HG03196 (cell line): ENCODE measurements around the gene TCF7L2.

Experiments
- ATAC-seq: cut with Tn5 transposase; IDR thresholded peaks from one replicate; pipeline ENCODE4 v1.9.1; 2021; ENCODE audit not compliant: unreplicated experiment

Gene TCF7L2

GRCh38 chr10:112963835-112964234 is 13.8 kb downstream of the TCF7L2 start:
- no peak for ATAC-seq

DNA sequence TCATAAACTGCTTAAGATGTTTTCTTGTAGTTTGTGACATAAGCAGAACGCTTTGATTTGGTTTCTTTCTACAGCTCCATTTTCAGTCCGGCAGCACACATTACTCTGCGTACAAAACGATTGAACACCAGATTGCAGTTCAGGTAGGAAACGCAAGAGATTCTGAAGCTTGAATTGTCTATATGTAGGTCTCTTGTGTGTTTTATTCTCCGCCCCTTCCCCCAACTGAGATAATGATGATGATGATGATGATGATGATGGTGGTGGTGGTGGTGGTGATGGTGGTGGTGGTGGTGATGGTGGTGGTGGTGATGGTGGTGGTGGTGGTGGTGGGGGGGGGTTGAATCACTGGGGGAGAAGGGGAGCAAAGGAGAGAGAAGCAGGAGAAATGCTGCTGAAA is 14.4 kb downstream of the TCF7L2 start:
- no peak for ATAC-seq

GRCh38 chr10:112966194-112966855 is 16.3 kb downstream of the TCF7L2 start:
- ATAC-seq, result no peak

- ATAC-seq, result no peak
Observed at GRCh38 chr10:112967200-112967599, 17.2 kb downstream of the TCF7L2 start.

DNA sequence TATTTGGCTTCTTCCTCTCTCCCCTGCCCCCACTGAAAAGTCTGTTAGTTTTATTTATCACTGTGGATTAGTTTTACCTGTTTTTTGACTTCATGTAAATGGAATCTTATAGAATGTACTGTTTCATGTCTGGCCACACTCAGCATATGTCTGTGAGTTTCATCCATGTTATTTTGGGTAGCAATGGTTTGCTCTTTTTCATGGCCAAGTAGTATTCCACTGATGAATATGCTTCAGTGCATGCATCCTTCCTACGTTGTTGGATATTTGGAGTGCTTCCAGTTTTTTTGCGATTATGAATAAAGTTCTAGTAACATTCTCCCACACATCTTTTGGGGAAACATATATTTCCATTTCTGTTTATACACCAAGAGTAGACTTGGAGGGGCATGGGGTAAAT is 19.1 kb downstream of the TCF7L2 start:
- ATAC-seq, result no peak

GRCh38 chr10:112969542-112969941 is 19.5 kb downstream of the TCF7L2 start:
- ATAC-seq, result no peak

DNA sequence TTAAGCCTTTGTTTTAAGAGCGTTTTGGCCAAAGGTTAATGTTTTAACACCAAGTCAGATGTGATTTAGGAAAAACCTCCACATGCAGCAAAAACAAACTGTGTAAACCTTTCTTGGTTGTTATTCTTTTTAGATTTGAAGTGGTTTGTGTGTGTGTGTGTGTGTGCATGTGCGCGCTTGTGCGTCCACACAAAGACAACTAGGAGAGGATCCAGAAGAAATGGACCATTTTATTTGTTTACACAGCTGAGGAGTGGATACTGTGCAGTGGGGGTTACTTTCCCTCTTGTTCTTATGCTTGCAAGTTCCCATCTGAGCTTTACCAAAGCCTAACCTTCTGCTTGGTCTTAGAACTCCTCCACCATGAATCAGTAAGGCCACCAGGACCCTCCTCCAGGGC is 20.0 kb downstream of the TCF7L2 start:
- ATAC-seq, result no peak

DNA sequence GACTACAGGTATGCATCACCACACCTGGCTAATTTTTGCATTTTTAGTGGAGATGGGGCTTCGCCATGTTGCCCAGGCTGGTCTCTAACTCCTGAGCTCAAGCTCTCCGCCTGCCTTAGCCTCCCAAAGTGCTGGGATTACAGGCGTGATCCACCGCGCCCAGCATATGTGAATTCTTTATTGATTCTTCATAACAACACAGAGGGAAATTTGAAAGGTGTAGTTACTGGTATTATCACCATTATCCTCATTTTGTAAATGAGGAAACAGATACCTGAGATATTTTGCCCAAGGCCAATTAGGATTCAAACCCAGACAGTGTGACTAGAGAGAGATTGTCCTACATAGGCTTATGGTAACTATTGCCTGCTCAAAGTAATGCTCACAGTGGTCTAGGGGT is 22.6 kb downstream of the TCF7L2 start:
- no peak for ATAC-seq

- ATAC-seq, result no peak
Observed at GRCh38 chr10:112973046-112973445, 23.0 kb downstream of the TCF7L2 start.

GRCh38 chr10:112973805-112974204 is 23.8 kb downstream of the TCF7L2 start:
- ATAC-seq, result no peak

GRCh38 chr10:112977426-112977898 is 27.4 kb downstream of the TCF7L2 start:
- no peak for ATAC-seq

DNA sequence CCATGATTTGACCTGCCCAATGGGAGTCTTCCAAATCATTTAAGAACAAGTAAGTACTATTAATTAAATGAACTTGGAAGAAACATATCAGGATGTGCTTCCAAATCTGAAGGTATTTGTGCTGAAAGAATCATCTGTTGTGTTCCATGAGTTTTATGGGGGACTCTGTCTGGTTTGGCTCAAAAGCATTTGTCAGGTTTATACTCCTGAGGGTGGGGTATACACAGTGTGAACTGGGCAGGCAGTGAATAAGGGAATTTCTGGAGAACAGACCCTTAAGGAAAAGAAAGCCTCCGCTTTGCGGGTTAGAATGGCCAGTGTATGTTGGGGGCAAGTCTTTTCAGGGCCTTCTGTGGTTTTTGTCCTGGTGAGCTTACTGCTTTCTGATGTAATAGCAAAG is 29.9 kb downstream of the TCF7L2 start:
- ATAC-seq, result no peak

GRCh38 chr10:112980937-112981336 is 30.9 kb downstream of the TCF7L2 start:
- no peak for ATAC-seq

DNA sequence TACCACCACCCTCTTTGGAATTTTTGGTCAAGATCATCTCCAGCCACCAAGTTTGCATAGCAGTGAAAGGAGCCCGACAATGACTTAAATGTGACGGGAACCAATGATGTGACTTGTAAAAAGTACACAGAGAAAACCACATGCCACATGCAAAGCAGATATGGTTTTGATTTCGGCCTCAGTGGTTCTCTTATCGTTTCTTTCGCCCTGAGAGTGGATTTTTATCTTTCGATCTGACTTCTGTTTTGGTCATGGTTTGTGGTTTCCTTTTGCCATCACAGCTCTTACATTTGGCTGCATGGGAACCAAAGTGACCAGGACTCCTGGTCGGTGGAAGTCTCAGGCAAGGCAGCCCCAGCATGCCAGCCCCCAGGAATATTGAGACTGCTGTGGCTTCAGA is 31.5 kb downstream of the TCF7L2 start:
- ATAC-seq, result peak; percentile 98

DNA sequence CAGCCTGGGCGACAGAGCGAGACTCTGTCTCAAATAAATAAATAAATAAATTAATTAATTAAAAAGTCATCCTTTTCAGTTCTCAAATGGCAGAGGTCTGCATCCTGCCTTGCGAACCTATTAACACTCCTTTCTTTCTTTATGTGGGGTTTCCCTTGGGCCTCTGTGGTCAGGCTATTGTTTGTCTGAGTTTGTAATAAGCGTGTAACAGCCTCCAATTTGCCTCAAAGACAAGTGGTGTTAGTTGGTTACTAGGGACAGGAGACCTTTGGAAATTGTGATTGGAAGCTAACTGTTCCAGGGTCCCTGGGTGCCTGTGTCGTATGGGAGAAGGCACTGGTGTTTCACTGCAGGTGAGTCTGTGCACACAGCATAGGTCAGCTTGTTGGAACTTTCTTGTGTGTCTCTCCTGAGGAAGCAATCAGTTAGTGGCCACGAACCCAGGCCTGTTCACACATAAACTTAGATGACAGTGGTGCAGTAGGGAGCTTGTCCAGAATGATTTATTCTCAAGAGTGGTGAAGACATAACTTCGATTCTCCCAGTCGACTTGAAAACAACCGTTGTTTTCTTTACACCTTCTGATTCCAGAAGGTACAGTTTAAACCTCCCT is 33.5 kb downstream of the TCF7L2 start:
- ATAC-seq, result no peak

DNA sequence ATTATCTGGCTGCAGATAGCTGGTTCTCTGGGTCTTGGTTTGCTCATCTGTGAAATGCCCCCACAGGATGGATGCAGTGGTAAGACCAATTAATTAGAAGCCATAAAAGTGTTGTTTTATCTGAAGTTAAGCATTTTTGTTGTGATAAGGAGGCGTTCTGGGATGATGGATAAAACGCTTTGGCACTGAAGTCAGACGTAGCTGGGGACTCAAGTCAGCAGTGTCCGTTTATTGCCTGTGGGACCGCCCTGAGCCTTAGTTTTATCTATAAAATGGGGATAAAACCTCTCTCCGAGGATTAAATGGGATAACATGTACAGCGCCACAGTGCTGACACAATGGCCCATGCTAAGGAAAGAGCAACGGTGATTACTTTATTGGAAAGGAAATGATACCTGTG is 34.7 kb downstream of the TCF7L2 start:
- ATAC-seq, result no peak

- no peak for ATAC-seq
Observed at GRCh38 chr10:112985690-112986543, 35.9 kb downstream of the TCF7L2 start.

GRCh38 chr10:112986544-112987190 is 36.6 kb downstream of the TCF7L2 start:
- no peak for ATAC-seq

- no peak for ATAC-seq
Observed at GRCh38 chr10:112988839-112989406, 38.9 kb downstream of the TCF7L2 start.

DNA sequence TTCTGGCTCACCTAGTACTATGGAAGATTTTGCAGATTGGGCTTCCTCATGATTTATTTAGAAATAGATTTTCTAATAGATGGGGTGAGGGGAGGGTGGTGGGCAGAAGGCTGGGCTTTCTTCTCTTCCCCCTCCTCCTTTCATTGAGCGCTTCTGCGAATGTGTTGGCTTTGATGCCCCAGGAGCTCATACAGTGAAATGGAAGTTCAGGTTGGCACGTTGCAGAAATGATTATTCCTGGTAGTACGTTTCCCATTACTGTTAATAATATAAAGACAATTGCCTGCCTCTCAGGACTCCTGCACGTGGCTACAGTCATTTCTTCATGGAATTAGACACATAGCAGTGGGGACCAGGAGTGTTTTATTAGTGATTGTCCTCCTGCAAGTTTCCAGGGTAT is 39.8 kb downstream of the TCF7L2 start:
- no peak for ATAC-seq

- no peak for ATAC-seq
Observed at GRCh38 chr10:112990271-112990670, 40.2 kb downstream of the TCF7L2 start.
